ENCODE measurements around the gene DCAF10. TPM values are rescaled to one million over a fixed set of nuclear protein-coding genes. Genes with fewer than 3 reads are reported as not detected.

Gene DCAF10
- total and polyA plus RNA-seq, 2 of the 13 experiments (the other 11 are each of a cell fraction or from before 2014, with no cell fraction given) = 9.2 to 20.3 TPM

- TF ChIP-seq, protein P1, sequence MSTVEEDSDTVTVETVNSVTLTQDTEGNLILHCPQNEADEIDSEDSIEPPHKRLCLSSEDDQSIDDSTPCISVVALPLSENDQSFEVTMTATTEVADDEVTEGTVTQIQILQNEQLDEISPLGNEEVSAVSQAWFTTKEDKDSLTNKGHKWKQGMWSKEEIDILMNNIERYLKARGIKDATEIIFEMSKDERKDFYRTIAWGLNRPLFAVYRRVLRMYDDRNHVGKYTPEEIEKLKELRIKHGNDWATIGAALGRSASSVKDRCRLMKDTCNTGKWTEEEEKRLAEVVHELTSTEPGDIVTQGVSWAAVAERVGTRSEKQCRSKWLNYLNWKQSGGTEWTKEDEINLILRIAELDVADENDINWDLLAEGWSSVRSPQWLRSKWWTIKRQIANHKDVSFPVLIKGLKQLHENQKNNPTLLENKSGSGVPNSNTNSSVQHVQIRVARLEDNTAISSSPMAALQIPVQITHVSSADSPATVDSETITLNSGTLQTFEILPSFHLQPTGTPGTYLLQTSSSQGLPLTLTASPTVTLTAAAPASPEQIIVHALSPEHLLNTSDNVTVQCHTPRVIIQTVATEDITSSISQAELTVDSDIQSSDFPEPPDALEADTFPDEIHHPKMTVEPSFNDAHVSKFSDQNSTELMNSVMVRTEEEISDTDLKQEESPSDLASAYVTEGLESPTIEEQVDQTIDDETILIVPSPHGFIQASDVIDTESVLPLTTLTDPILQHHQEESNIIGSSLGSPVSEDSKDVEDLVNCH (CRISPR knock-in tag; IDR thresholded peaks at IDR 0.05) = no peak
- TF ChIP-seq NFIB (CRISPR knock-in tag; IDR thresholded peaks at IDR 0.05; ENCODE audit: borderline replicate concordance) = no peak
- TF ChIP-seq THAP11 (CRISPR knock-in tag; IDR thresholded peaks at IDR 0.05) = peak; percentile 94
- TF ChIP-seq IRX3 (CRISPR knock-in tag; IDR thresholded peaks at IDR 0.05; ENCODE audit: borderline replicate concordance, low read depth) = no peak; the same call in 1 of the 2 replicates
- no peak for TF ChIP-seq ZNF660 (CRISPR knock-in tag; IDR thresholded peaks at IDR 0.05; ENCODE audit: borderline replicate concordance, low read depth)
- peak; percentile 95 for TF ChIP-seq GATAD1 (CRISPR knock-in tag; IDR thresholded peaks at IDR 0.05)
- peak; percentile 70 for TF ChIP-seq NCOA2 (CRISPR knock-in tag; IDR thresholded peaks at IDR 0.05)
- TF ChIP-seq ZNF207 (IDR thresholded peaks at IDR 0.05; ENCODE audit: borderline replicate concordance) = no peak
- no peak for TF ChIP-seq JARID2 (CRISPR knock-in tag; IDR thresholded peaks at IDR 0.05; ENCODE audit: insufficient replicate concordance)
- TF ChIP-seq ZBTB43 (CRISPR knock-in tag; conservative IDR thresholded peaks at IDR 0.05) = 0 out of 2 replicates have a peak, but pooled peaks have one; percentile 26
- peak; percentile 97 for TF ChIP-seq YEATS4 (CRISPR knock-in tag; IDR thresholded peaks at IDR 0.05; ENCODE audit: borderline replicate concordance)
- 0 out of 2 replicates have a peak, but pooled peaks have one; percentile 25 for TF ChIP-seq U2AF2 (IDR thresholded peaks at IDR 0.05; ENCODE audit: low read depth, low read length)
- peak; percentile 67 for TF ChIP-seq PPARG (CRISPR knock-in tag; conservative IDR thresholded peaks at IDR 0.05)
- TF ChIP-seq, protein P2, sequence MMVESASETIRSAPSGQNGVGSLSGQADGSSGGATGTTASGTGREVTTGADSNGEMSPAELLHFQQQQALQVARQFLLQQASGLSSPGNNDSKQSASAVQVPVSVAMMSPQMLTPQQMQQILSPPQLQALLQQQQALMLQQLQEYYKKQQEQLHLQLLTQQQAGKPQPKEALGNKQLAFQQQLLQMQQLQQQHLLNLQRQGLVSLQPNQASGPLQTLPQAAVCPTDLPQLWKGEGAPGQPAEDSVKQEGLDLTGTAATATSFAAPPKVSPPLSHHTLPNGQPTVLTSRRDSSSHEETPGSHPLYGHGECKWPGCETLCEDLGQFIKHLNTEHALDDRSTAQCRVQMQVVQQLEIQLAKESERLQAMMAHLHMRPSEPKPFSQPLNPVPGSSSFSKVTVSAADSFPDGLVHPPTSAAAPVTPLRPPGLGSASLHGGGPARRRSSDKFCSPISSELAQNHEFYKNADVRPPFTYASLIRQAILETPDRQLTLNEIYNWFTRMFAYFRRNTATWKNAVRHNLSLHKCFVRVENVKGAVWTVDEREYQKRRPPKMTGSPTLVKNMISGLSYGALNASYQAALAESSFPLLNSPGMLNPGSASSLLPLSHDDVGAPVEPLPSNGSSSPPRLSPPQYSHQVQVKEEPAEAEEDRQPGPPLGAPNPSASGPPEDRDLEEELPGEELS (CRISPR knock-in tag; IDR thresholded peaks at IDR 0.05) = peak; percentile 76; the same call in 1 of the 2 replicates
- 0 out of 2 replicates have a peak, but pooled peaks have one; percentile 15 for TF ChIP-seq HOXD1 (CRISPR knock-in tag; IDR thresholded peaks at IDR 0.05)
- 0 out of 2 replicates have a peak, but pooled peaks have one; percentile 22 for TF ChIP-seq ZNF557 (CRISPR knock-in tag; IDR thresholded peaks at IDR 0.05)
- no peak for TF ChIP-seq DRAP1 (CRISPR knock-in tag; IDR thresholded peaks at IDR 0.05)
- no peak for TF ChIP-seq PTBP1 (IDR thresholded peaks at IDR 0.05; ENCODE audit: low read depth, low read length, poor library complexity, severe bottlenecking)
- no peak; the same call in 1 of the 2 replicates for TF ChIP-seq FUBP1 (CRISPR knock-in tag; IDR thresholded peaks at IDR 0.05; ENCODE audit: borderline replicate concordance)
- no peak for TF ChIP-seq NR1H2 (CRISPR knock-in tag; IDR thresholded peaks at IDR 0.05; ENCODE audit: borderline replicate concordance, low read depth)
- no peak for TF ChIP-seq NKX3-1 (CRISPR knock-in tag; IDR thresholded peaks at IDR 0.05)
These were observed 103.2 kb downstream of the DCAF10 start, which contains the start of gene SLC25A51 (continued) for GRCh38 chr9:37903647-37904444.

Measured in HepG2 (cell line).